Right kidney (tissue), 1 donor: ENCODE results near the gene SMIM45.
A peak's percentile ranks its signal among the peaks of the same experiment; 100 is the strongest.
"Not testable (repeated sequence)": the region's sequence is repeated elsewhere in the genome, so short reads cannot be mapped to it uniquely, and the experiment has no call there.

ENCODE experiments used
- DNase-seq: peaks from one replicate; pipeline ENCODE4 v3.0.0-alpha.2; 2016

SMIM45 gene

GRCh38 chr22:41935015-41935351 lies 17.0 kb upstream of the SMIM45 start:
- no peak for DNase-seq

- no peak for DNase-seq
These were observed 16.4 kb upstream of the SMIM45 start for GRCh38 chr22:41935509-41935908.

GRCh38 chr22:41936894-41937169 lies 15.1 kb upstream of the SMIM45 start:
- DNase-seq: no peak

- DNase-seq: no peak
These were observed 11.7 kb upstream of the SMIM45 start for GRCh38 chr22:41939981-41940831.

DNA sequence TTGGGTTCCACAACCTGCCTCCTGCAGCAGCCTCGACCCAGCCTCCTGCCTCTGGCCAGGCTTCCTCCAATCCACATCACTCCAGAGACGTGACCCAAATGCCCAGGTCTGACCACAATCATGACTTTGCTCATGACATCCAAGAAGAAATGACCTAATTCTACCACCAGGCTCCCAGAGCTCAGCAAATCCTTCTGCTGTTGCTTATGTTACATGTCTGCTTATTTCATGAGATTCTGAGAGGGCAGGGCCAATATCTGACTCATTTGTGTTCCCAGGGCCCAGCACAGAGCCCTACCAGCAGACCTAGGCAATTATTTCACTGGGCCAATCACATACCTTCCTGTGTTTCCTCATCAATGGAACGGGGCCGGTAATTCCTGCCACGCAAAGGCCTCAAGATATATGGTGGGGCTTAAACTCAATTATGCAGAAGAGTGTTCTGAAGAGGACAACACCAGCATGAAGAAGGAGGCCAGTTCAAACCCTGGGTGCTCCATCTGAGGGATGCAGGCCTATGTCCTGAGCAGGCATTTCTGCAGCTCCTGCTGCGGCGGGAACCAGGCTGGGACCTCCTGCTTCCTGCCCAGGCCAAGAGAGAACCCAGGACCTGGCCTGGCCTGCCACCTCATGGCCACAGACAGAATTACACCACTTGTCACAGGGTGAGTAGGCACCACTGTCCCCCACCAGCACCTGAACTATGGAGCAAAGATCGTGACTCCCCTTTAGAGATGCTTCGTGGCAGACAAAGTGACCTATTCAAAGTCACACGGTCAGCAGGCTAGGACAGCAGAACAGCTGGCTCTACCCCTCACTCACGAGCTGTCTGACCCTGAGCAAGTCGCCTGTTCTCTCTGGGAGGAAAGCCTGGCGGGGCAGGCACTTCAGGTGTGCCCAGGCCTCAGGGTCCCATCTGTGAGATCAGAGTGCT lies 10.9 kb upstream of the SMIM45 start:
- DNase-seq: peak; percentile 67

DNA sequence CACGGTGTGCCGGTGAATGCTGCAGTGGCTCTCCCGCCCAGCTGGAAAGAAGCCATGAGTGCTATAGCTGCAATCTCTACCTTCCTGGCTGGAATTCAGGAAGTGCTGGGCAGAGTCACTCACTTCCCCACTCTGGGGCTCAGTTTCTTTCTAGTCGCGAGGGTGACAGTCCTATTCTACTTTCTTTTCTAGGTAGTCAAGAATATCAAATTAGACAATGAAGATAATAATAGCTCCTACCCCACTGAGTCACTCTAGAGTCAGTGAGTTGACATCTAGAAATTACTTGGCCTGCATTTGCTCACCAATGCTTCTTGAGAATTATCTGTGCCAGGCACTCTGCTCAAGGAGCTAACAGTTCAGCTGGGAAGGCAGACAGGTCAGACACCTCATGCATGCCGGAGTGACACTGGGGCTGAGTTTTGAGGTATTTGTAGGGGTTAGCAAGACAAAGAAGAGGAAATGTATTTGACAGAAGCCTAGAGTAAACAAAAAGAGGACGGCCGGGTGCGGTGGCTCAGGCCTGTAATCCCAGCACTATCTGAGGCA lies 8.2 kb upstream of the SMIM45 start:
- DNase-seq: no peak

DNA sequence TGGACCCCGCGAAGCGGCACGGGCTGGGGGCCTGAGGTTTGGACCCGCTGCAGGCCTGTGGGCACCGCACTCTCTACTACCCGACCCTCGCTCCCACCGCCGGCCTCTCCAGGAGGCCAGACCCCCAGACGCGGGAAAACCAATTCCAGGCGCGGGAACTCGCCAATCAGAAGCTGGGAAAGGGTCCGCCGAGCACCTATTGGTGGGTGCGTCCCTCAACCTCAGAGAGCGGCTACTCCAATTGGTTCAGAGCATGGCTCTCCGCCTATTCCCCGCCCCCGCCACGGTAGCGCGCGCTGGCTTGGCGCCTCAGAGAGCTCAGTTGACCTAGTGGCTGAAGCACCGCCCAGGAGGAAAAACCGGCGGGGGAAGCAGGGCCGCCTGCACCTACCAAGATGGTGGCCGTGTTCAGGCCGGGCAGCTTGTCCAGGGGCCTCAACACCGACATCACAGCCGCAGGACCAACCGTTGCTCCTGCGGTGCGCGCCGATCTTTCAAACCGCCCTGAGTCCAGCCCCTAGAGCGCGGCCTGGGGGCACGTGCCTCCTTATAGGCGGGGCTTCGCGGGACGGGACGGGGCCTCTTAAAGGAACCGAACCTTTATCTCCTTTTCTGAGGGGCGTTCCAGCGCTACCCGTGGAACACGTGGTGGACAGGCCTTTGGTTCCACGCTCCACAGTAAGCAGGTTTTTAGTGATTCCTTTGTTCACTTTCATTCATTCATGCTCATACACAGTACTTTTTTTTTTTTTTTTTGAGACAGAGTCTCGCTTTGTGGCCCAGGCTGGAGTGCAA lies 5.1 kb upstream of the SMIM45 start, which contains the start of gene CENPM:
Gene CENPM, minus strand, starts transcription at position 524 of the 795 bp plus-strand sequence. Its CDS starts 76 bp downstream, at position 448.
- peak; percentile 99 for DNase-seq

DNA sequence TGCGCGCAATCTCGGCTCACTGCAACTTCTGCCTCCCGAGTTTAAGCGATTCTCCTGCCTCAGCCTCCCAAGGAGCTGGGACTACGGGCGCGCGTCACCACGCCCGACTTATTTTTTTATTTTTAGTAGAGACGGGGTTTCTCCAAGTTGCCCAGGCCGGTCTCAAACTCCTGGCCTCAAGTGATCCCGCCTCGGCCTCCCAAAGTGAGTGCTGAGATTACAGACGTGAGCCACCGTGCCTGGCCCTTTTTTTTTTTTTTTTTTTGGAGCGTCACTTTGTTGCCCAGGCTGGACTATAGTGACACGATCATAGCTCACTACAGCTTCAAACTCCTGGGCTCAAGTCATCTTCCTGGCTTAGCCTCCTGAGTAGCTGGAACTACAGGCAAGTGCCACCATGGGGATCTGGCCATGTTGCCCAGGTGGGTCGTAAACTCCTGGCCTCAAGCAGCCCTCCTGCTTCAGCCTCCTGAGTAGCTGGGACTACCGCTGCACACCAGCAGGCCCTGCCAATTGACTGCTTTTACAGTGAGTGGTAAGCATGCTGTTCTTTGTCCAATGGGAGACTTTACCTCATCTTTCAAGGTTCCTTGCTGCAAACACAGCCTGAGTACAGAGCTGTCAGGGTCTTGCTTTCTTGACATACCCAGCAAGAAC lies 4.4 kb upstream of the SMIM45 start:
- no peak for DNase-seq

DNA sequence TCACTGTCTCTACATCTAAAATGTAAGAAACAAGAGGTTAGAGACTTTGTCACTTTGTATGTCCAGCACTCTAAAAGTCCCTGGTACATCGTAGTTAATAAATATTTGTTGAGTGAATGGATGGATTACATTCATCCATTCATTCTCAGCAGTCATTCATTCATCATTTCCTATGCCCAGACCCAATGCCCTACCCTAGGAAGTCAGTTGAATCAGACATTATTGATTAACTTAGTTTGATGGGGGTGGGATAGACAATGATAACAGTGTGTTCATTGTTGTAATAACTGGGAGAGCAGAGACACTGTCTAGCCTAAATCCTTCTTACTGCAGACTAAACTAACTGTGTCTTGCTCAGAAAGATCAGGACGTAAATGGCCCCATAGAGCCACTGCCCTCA lies 3.8 kb upstream of the SMIM45 start:
- no peak for DNase-seq

- DNase-seq: not testable (repeated sequence)
These were observed 3.0 kb upstream of the SMIM45 start for GRCh38 chr22:41948928-41949296.

DNA sequence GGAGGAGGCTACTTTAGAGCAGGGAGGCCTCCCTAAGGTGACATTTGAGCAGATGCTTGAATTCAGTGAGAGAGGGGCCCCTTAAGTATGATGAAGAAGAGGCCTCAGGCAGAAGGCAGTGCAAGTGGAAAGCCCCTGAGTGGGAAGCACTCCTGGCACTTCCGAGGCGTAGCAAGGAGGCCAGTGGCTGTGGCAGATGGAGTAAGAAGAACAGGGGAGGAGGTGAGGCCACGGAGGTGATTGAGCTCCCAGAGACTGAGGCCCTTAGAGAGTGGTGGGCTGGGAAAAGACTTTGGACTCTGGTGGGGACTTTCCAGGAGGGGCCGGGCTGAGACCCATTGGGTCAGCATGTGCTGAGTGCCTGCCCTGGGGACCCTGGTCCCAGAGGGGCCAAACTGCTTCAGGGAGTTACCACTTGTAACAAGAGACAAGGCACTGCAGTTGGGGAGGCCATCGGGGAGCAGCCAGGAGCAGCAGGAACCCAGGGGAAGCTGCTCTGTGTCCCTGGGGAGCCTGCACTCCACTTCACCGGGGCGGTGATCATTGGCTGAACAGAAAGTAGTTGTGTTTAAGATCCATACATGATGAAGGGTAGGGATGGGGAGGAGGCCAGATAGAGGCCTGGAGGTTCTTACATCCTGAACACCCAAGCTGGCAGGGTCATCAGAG lies 2.5 kb upstream of the SMIM45 start:
- no peak for DNase-seq

DNA sequence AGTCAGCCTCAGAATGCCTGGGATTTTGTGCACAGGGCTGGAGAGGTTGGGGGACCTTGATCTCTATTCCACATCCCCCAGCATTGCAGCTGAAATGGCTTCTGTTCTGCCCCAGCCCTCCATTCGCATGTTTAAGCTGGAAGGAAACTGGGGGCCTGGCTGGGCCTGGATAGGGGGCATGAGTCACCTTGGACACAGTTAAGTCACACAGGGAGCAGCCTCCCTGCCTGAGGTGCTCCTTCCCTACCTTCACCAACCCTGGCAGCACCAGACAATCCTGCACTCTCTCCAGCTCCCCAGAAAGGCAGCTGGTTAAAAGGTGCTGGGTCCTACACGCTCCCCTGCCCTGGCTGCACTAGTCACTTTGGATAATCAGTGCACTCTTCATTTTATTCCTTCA lies 763 bp downstream of the SMIM45 start:
- DNase-seq: no peak

DNA sequence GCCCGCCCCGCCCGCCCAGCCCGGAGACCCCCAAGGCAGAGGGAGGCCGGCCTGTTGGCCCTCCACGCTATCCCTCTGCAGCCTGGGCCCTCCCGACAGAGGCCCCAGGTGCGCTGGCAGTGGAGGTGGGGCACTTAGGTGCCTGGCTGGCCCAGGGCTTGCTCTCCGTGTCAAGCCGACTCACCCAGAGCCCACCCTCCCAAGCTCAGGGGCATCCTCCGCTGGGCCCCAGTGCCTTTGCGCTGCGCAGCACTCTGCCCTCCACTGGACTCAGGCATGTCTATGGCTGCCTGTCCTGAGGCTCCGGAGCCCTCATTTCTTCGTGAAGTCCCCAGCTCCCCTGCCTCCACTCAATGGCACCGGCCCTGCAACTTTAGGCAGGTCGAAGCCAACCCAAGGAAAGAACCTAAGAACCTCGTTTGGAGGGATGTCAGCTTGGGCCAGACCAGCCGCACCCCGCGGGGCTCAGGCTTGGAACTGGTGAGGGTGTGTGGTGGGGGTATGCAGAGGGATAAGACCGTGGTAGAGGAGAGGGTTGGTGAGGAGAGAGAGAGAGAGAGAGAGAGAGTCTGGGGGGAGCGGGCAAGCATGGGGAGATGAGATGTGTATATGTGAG lies 6.1 kb downstream of the SMIM45 start:
- DNase-seq: no peak

- DNase-seq: no peak
These were observed 11.6 kb downstream of the SMIM45 start for GRCh38 chr22:41963453-41964111.

GRCh38 chr22:41964112-41964491 lies 12.2 kb downstream of the SMIM45 start:
- no peak for DNase-seq

GRCh38 chr22:41966225-41966606 lies 14.3 kb downstream of the SMIM45 start:
- DNase-seq: no peak

DNA sequence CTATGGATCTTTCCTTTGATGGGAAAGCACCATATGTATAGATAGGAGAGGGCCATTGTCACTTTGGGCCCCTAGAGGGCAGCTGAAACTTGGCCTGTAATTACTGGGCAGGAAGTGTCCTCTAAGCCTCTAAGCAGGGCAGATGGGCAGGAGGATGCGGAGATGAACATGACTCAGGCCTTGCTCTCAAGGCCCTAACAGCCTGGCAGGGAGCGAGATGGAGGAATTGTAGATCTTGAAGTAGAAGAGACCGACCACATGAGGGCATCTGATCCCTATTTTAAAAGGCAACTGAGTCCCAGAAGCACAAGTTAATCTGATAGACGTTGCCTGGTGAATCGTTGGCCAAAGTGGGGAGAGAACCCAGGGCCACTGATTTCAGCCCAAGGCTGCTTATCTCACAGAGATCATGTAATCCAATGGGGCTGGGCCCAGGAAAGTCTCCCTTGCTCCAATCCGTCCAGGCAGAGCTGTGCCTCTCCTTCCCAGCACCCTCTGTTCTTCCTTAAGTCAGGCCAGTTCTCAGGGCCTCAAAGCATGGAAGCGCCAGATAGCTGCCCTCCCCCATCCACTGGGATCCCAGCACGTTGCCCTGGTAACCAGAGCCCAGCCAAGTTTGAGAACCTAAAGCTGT lies 14.8 kb downstream of the SMIM45 start:
- no peak for DNase-seq

DNA sequence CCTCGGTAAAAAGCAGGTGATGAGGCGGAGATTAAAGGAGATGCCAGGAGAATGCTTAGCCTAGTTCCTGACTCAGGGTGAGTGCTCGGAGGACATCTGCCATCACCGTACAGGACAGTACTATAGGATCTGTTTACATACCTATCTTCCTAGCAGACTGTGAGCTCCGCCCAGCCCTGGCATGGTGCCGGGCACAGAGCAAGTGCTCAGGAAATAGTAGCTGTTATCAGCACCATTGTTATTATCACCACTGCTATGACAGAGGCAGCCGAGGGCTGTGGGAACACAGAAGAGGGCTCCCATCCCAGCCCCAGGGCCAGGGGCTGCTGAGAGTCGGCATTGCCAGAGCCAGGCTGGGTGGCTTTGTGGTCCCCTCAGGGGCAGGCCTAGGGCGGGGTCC lies 16.7 kb downstream of the SMIM45 start:
- no peak for DNase-seq

- no peak for DNase-seq
These were observed 17.2 kb downstream of the SMIM45 start, which contains the start of gene SEPTIN3 for GRCh38 chr22:41969110-41969646. Gene SEPTIN3, plus strand, starts transcription at chr22:41969443. Its CDS starts 2,050 bp downstream, at chr22:41971493.
